GM12891 (cell line): ENCODE measurements around the gene NANOS3.

Experiments used
- PAX5 ChIP-seq: IDR thresholded peaks from 2 replicates; pipeline ENCODE4 v1.6.1; 2011; ENCODE audit warnings: low read length, moderate library complexity, mild to moderate bottlenecking; ENCODE audit not compliant: insufficient read depth, severe bottlenecking
- POLR2A ChIP-seq: IDR thresholded peaks from 2 replicates; pipeline ENCODE4 v1.6.1; 2011; ENCODE audit warnings: low read depth, low read length, control low read depth
- POLR2AphosphoS5 ChIP-seq: IDR thresholded peaks from 2 replicates; pipeline ENCODE4 v1.6.1; 2011; ENCODE audit warnings: low read depth, low read length, control low read depth
- POU2F2 ChIP-seq: IDR thresholded peaks from 2 replicates; pipeline ENCODE4 v1.6.1; 2011; ENCODE audit warnings: low read depth, mild to moderate bottlenecking, control low read depth, low read length, moderate library complexity
- TAF1 ChIP-seq: IDR thresholded peaks from 2 replicates; pipeline ENCODE4 v1.6.1; 2011; ENCODE audit warnings: low read depth, low read length, control low read depth

GRCh38 chr19:13880059-13881043 lies 3.4 kb downstream of the NANOS3 start:
- TF ChIP-seq POLR2AphosphoS5 (no peak), POLR2A (no peak), POU2F2 (peak; percentile 75; the same call in 1 of the 2 replicates), TAF1 (no peak), PAX5 (peak; percentile 71)
